K562 (cell line): ENCODE data around the gene TMEM174. TPM values are rescaled to one million over a fixed set of nuclear protein-coding genes. Genes with fewer than 3 reads are reported as not detected.

ENCODE experiments used
- ATAC-seq: fragments of 200-7000 bp; cut with Tn5 transposase; 3 replicates; pipeline ENCODE4 v1.9.1; 2020; ENCODE audit warnings: moderate library complexity
- BruUV-seq: library from RNA; stranded (reverse); fragments of 400-500 nt; replicated peaks from 2 replicates; lab custom pipeline; 2021; lab: Mats Ljungman, UMichigan
- CTCF ChIA-PET: fragments of 300-600 bp; formaldehyde crosslinking; extraction: SDS; loops from one replicate; lab custom pipeline; 2021; ENCODE audit warnings: low intra/inter-chr PET ratio; lab: Yijun Ruan, JAX
- POLR2A ChIA-PET: fragments of 300-600, 350-650 bp; sonication (Branson Sonifier 250); formaldehyde crosslinking; extraction: SDS; loops from one replicate; lab custom pipeline; 2021; ENCODE audit warnings: antibody characterized with exemption, inconsistent platforms; lab: Yijun Ruan, JAX
- DNase-seq, 4 experiments: peaks; one replicate each; pipeline versions ENCODE4 v3.0.0 to v3.0.0-alpha.2; 2011 to 2018; ENCODE audit warnings: low spot score in 3 of 4, mixed read lengths in 3 of 4; ENCODE audit errors: extremely low read depth in 1 of 4
- FAIRE-seq: peaks from 2 replicates; lab custom pipeline; 2011; peaks lifted over from hg19 to GRCh38; lab: Jason Lieb, UNC
- H2AFZ ChIP-seq: 2 replicates; pipeline ENCODE4 v1.6.0; 2011; ENCODE audit warnings: low read depth, low read length, control low read depth, inconsistent platforms
- H3K27ac ChIP-seq: fragments of 200-600 bp; 3 replicates; pipeline ENCODE4 v1.8.0; 2011; ENCODE audit warnings: low read depth, mild to moderate bottlenecking, control low read depth, inconsistent platforms, low read length, moderate library complexity, mixed read lengths; ENCODE audit errors: extremely low read depth
- H3K27me3 ChIP-seq, 2 experiments: fragments of 300-600 bp in 1 of 2; 2 replicates in 1 of 2; 3 replicates in 1 of 2; pipeline versions ENCODE4 v1.6.0 to v1.8.0; 2011; ENCODE audit warnings: inconsistent platforms in 2 of 2, low read length in 2 of 2, mild to moderate bottlenecking in 1 of 2, mixed read lengths in 1 of 2, moderate library complexity in 1 of 2; ENCODE audit not compliant: control insufficient read depth in 2 of 2, insufficient read depth in 2 of 2
- H3K36me3 ChIP-seq: fragments of 300-600 bp; 3 replicates; pipeline ENCODE4 v1.8.0; 2011; ENCODE audit warnings: mild to moderate bottlenecking, low read length, inconsistent platforms; ENCODE audit not compliant: control insufficient read depth, insufficient read depth
- H3K4me1 ChIP-seq, 2 experiments: fragments of 200-600 bp in 1 of 2; replicated peaks in 1 of 2; 2 replicates in 1 of 2; 3 replicates in 1 of 2; pipeline versions ENCODE4 v1.5.1 to v1.8.0; 2011; ENCODE audit warnings: inconsistent platforms in 2 of 2, low read length in 2 of 2, mild to moderate bottlenecking in 1 of 2, mixed read lengths in 1 of 2, moderate library complexity in 1 of 2; ENCODE audit not compliant: control insufficient read depth in 2 of 2, insufficient read depth in 2 of 2
- H3K4me2 ChIP-seq: 2 replicates; pipeline ENCODE4 v1.6.1; 2011; ENCODE audit warnings: low read length, control low read depth, inconsistent platforms, mixed read lengths; ENCODE audit not compliant: insufficient read depth
- H3K4me3 ChIP-seq: fragments of 200-600 bp; sonication (generic), shearing (Covaris generic); 2 replicates; pipeline ENCODE4 v1.5.1; 2016; ENCODE audit warnings: control low read depth, inconsistent platforms
- H3K79me2 ChIP-seq: fragments of 200-600 bp; 3 replicates; pipeline ENCODE4 v1.8.0; 2011; ENCODE audit warnings: low read length, inconsistent platforms; ENCODE audit not compliant: control insufficient read depth, insufficient read depth
- H3K9ac ChIP-seq, 2 experiments: 2 replicates each; pipeline versions ENCODE4 v1.6.0 to v1.6.1; 2011; ENCODE audit warnings: low read depth in 2 of 2, low read length in 2 of 2, control low read depth in 1 of 2, inconsistent platforms in 1 of 2, mild to moderate bottlenecking in 1 of 2, mixed read lengths in 1 of 2; ENCODE audit not compliant: insufficient read depth in 1 of 2
- H3K9me1 ChIP-seq: one replicate; pipeline ENCODE4 v1.6.0; 2011; ENCODE audit warnings: inconsistent platforms, mild to moderate bottlenecking, low read length, moderate library complexity; ENCODE audit not compliant: control insufficient read depth, insufficient read depth
- H3K9me3 ChIP-seq: replicated peaks from 2 replicates; pipeline ENCODE4 v1.5.1; 2011; ENCODE audit warnings: low read depth, low read length, inconsistent platforms; ENCODE audit not compliant: control insufficient read depth, insufficient read depth
- H4K20me1 ChIP-seq: replicated peaks from 2 replicates; pipeline ENCODE4 v1.6.1; 2011; ENCODE audit warnings: low read length, inconsistent platforms, mixed read lengths; ENCODE audit not compliant: control insufficient read depth, insufficient read depth
- C11orf30 ChIP-seq: fragments of 450-650 bp; IDR thresholded peaks from 2 replicates; pipeline ENCODE4 v1.6.1; 2016; ENCODE audit warnings: low read depth, mild to moderate bottlenecking
- CHCHD3 ChIP-seq: fragments of 250-450 bp; sonication (Bioruptor Pico); IDR thresholded peaks from 2 replicates; pipeline ENCODE4 v2.1.2; 2022; ENCODE audit warnings: mild to moderate bottlenecking
- E2F3 ChIP-seq: fragments of 250-450 bp; sonication (Bioruptor Pico); IDR thresholded peaks from 2 replicates; pipeline ENCODE4 v1.4.0; 2020; ENCODE audit warnings: mild to moderate bottlenecking
- ETV6 ChIP-seq, 3 experiments: fragments of 150-350 bp in 1 of 3; sonication (generic) in 1 of 3; formaldehyde crosslinking in 1 of 3; IDR thresholded peaks; 2 replicates each; pipeline versions ENCODE4 v1.6.1 to v1.8.0; 2014 to 2022; ENCODE audit warnings: borderline replicate concordance in 2 of 3, low read depth in 2 of 3, antibody characterized with exemption in 1 of 3, low read length in 1 of 3, mild to moderate bottlenecking in 1 of 3, missing genetic modification reagents in 1 of 3
- FOXA1 ChIP-seq: fragments of 450-650 bp; IDR thresholded peaks from 2 replicates; pipeline ENCODE4 v1.6.1; 2016; ENCODE audit warnings: mild to moderate bottlenecking, borderline replicate concordance
- GATA2 ChIP-seq: sonication (generic); formaldehyde crosslinking; IDR thresholded peaks from 2 replicates; pipeline ENCODE4 v1.4.0; 2020; ENCODE audit warnings: mild to moderate bottlenecking, missing genetic modification reagents
- GTF2A2 ChIP-seq: IDR thresholded peaks from 2 replicates; pipeline ENCODE4 v1.6.1; 2016; ENCODE audit warnings: mild to moderate bottlenecking, missing genetic modification characterization, missing compliant biosample characterization
- KLF1 ChIP-seq: fragments of 450-650 bp; IDR thresholded peaks from 2 replicates; pipeline ENCODE4 v1.6.1; 2016; ENCODE audit warnings: missing genetic modification characterization, missing compliant biosample characterization
- PCBP2 ChIP-seq: fragments of 200-400 bp; formaldehyde crosslinking; IDR thresholded peaks from 2 replicates; pipeline ENCODE4 v1.6.1; 2018; ENCODE audit warnings: low read length, low read depth, mild to moderate bottlenecking, moderate library complexity; ENCODE audit not compliant: poor library complexity, severe bottlenecking
- PTRF ChIP-seq: fragments of 450-650 bp; IDR thresholded peaks from 2 replicates; pipeline ENCODE4 v1.6.1; 2016; ENCODE audit warnings: mild to moderate bottlenecking, missing genetic modification characterization, missing compliant biosample characterization
- XRCC4 ChIP-seq: IDR thresholded peaks from one replicate; pipeline ENCODE4 v1.6.1; 2011; ENCODE audit not compliant: insufficient read depth, insufficient read length; ENCODE audit errors: extremely low read depth
- ZNF384 ChIP-seq: IDR thresholded peaks from 2 replicates; pipeline ENCODE4 v1.6.1; 2012; ENCODE audit warnings: low read depth, low read length, improper control_type of control experiment
- WGBS: fragments of 100-300 bp; shearing (Covaris generic); methylation state at CpG from one replicate; pipeline ENCODE4 v1.1.6; 2016; ENCODE audit warnings: low coverage, mixed read lengths; ENCODE audit not compliant: insufficient coverage; ENCODE audit errors: missing lambda C conversion rate; 5-methylcytosine and 5-hydroxymethylcytosine counted together
- in situ Hi-C: fragments of 300-500 bp; cut with MboI; formaldehyde crosslinking; loops from 4 replicates; pipeline ENCODE4 v1.15.0; 2018; ENCODE audit warnings: inconsistent platforms, mixed read lengths
- intact Hi-C: fragments of 100-400 bp; cut with micrococcal nuclease; formaldehyde crosslinking; loops from 2 replicates; pipeline ENCODE4 v1.14.2; 2022
- polyA plus RNA-seq, 8 experiments: library from polyadenylated mRNA; depleted of rRNA in 4 of 8; stranded (reverse) in 5 of 8; unstranded in 3 of 8; fragments of >200 nt; fragmentation: Nextera tagmentation in 2 of 8; fragmentation: Illumina TruSeq in 1 of 8; extraction: Ambion mirVana in 2 of 8; extraction: Trizol in 1 of 8; gene quantifications; 2 replicates each; pipeline versions ENCODE4 v1.2.1 to v1.2.3, GENCODE V29; 2011 to 2014; ENCODE audit warnings: inconsistent platforms in 1 of 8, missing spikeins in 1 of 8
- total RNA-seq, 7 experiments: library from RNA; depleted of rRNA in 6 of 7; stranded (reverse); fragments of >200 nt in 6 of 7; fragmentation: Illumina TruSeq in 2 of 7; extraction: Trizol in 2 of 7; gene quantifications; 2 replicates each; pipeline versions ENCODE4 v1.2.1 to v1.2.3, GENCODE V29; 2011 to 2021; ENCODE audit warnings: low replicate concordance in 1 of 7
- TF ChIP-seq, protein P1 (sequence below): fragments of 250-450 bp; sonication (Bioruptor Pico); IDR thresholded peaks from 2 replicates; pipeline ENCODE4 v1.8.0; 2022; ENCODE audit warnings: moderate library complexity, mild to moderate bottlenecking, inconsistent platforms
- TF ChIP-seq, protein P2 (sequence below): fragments of 250-450 bp; sonication (Bioruptor Pico); IDR thresholded peaks from 2 replicates; pipeline ENCODE4 v1.4.0; 2020; ENCODE audit warnings: borderline replicate concordance

TMEM174 gene
- total and polyA plus RNA-seq, 9 of the 15 experiments (the other 6 are each of a cell fraction or from before 2014, with no cell fraction given) = not detected

DNA sequence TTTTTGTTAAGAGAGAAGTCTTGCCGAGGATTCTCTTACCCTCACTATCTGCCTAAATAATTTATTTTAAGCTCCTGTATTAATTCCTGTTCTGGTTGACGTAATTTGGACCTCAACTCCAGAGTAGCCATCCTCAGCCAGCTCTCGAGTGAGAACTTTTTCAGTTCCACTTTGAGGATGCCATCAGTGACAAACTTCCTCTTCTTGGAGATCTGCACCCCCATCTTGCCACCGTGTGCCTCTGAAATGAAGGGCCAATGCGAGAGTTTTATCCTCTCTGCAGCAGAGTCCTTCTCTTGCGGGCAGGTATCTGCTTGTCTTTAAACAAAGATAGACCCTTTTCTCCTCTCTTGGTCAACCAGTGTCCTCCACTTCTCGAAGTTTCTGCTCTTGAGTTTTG is 19.5 kb upstream of the TMEM174 start (continued):
- TF ChIP-seq ZNF384 = no peak
- TF ChIP-seq XRCC4 = no peak
- no peak for TF ChIP-seq CHCHD3
- TF ChIP-seq ETV6 (IDR thresholded peaks at IDR 0.05; ENCODE audit: borderline replicate concordance in 1 of 2, low read depth in 2 of 2, low read length in 1 of 2) = no peak
- no peak for TF ChIP-seq ETV6 (CRISPR knock-in tag; IDR thresholded peaks at IDR 0.05; ENCODE audit: borderline replicate concordance)
- no peak for TF ChIP-seq E2F3
- no peak for TF ChIP-seq PTRF (tag)
- TF ChIP-seq KLF1 = no peak
- no peak for TF ChIP-seq GATA2 (CRISPR knock-in tag)
- TF ChIP-seq, protein P1, sequence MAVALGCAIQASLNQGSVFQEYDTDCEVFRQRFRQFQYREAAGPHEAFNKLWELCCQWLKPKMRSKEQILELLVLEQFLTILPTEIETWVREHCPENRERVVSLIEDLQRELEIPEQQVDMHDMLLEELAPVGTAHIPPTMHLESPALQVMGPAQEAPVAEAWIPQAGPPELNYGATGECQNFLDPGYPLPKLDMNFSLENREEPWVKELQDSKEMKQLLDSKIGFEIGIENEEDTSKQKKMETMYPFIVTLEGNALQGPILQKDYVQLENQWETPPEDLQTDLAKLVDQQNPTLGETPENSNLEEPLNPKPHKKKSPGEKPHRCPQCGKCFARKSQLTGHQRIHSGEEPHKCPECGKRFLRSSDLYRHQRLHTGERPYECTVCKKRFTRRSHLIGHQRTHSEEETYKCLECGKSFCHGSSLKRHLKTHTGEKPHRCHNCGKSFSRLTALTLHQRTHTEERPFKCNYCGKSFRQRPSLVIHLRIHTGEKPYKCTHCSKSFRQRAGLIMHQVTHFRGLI = no peak

DNA sequence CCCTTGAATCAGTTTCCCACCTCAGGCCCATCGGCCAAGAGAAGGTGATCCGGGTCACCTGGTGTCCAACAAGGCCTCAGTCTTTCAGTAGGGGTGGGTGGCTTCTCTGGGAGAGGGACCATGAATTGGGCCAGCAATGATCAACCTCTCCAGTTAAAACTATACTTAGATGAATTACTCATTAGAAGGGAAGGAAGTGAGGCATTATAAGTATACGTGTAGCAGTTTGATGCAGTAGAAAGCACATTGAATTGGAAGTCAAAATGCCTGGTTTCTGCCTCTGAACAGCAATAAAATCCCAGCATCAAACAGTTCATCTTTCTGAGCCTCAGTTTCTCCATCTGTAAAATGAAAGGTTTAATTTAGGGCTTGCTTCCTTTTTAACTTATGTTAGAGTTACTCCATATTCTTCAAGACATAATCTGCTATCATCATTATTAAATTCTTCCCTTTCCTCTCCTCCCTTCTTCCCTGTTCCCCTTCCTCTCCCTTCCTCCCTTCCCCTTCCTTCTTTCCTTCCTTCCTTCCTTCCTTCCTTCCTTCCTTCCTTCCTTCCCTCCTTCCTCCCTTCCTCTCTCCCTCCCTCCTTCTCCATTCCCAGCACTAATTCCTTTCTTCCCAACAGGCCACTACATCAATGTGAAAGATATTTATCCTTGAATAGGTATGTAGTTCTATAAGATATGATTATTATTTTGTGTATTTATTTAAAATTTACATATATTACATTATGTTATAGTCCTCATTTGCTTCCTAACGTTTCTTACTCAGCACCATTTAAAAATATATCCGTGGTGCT is 18.6 kb upstream of the TMEM174 start:
- ChIA-PET CTCF (no interaction called here), POLR2A (interaction anchor here (0.6 kb wide), 1 partner anchor 60 kb away, joined by 3 read pairs; no protein-coding TSS in a partner anchor)
- in situ Hi-C loops = no loop called here
- 0% methylated on average over 5 of the region's 5 CpGs for WGBS
- Histone ChIP-seq H3K9ac (no peak overlapping the region), H3K9me1 (peaks cover 3% of the 10 kb centered on the region), H4K20me1 (0 out of 2 replicates have a peak, but pooled peaks cover 5% of the 10 kb centered on the region), H2AFZ (no peak overlapping the region), H3K27ac (no peak overlapping the region), H3K27me3 (peaks cover 45 to 47% of the 10 kb centered on the region in 2 experiments), H3K9me3 (no peaks in the 10 kb centered on the region), H3K79me2 (no peaks in the 10 kb centered on the region), H3K4me1 (no peaks in the 10 kb centered on the region), H3K36me3 (no peaks in the 10 kb centered on the region), H3K4me3 (no peak overlapping the region), H3K4me2 (no peak overlapping the region)
- BruUV-seq = no TSS peak
- intact Hi-C loops = no loop called here
- ATAC-seq (no peak), FAIRE-seq (no peak), DNase-seq (no peak)
- TF ChIP-seq C11orf30 = no peak
- peak; percentile 50 for TF ChIP-seq PCBP2
- TF ChIP-seq FOXA1 = no peak
- TF ChIP-seq, protein P2, sequence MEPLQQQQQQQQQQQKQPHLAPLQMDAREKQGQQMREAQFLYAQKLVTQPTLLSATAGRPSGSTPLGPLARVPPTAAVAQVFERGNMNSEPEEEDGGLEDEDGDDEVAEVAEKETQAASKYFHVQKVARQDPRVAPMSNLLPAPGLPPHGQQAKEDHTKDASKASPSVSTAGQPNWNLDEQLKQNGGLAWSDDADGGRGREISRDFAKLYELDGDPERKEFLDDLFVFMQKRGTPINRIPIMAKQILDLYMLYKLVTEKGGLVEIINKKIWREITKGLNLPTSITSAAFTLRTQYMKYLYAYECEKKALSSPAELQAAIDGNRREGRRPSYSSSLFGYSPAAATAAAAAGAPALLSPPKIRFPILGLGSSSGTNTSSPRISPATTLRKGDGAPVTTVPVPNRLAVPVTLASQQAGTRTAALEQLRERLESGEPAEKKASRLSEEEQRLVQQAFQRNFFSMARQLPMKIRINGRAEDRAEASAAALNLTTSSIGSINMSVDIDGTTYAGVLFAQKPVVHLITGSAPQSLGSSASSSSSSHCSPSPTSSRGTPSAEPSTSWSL (CRISPR knock-in tag) = no peak
- no peak for TF ChIP-seq GTF2A2 (tag)
